DND-41 (cell line): ENCODE results near the gene MAP7D3.

Source experiments
- CTCF ChIP-seq: IDR thresholded peaks from 2 replicates; pipeline ENCODE4 v1.5.1; 2012; ENCODE audit warnings: borderline replicate concordance, low read length, moderate library complexity, mild to moderate bottlenecking; ENCODE audit not compliant: poor library complexity, severe bottlenecking; ENCODE audit errors: extremely low read depth
- EZH2 ChIP-seq: IDR thresholded peaks from 3 replicates; pipeline ENCODE4 v1.6.1; 2012; ENCODE audit warnings: borderline replicate concordance, low read depth, mild to moderate bottlenecking, moderate library complexity, low read length, inconsistent platforms; ENCODE audit not compliant: severe bottlenecking

DNA sequence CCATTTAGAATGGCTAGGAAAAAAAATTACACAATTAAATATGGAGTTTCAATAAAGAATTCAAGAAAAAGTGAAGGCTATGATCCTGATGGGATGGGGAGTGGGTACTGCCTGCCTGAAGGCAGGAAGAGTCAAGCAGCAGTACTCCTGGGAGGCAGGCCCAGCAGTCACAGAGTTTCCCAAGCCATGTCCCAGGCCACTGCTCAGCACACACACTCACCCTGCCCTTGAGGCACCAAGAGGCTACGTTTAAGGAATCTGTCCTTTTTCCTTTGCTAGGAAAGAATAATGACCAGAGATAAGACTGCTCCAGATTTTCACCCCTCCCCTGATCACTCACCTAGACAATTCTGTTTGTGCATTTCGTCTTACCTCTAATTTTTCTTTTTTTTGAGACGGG lies 30.2 kb downstream of the MAP7D3 start:
- no peak for TF ChIP-seq CTCF
- TF ChIP-seq EZH2 = no peak
